ENCODE data around the gene DLD. TPM values are rescaled to one million over a fixed set of nuclear protein-coding genes. Genes with fewer than 3 reads are reported as not detected.

DLD gene
- total RNA-seq, 1 experiment from 2014 or later = 58.0 TPM

DNA sequence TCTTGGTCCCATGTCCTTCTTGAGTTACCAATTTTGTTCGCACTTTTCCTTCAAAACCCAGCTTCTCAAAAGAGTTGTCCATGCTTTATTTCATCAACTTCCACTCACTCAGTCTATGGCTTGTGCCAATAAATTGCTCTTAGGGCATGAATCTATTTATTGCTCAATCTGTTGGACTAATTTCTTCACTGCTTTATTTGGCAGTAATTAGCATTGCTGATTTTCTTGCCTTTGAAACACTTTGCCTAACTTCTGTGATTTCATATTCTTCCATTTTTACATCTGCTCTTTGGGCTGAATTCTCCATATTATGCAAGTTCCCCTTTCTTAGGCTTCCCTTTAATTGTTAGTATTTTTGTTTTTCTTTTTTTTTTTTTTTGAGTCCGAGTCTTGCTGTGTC, 16.8 kb downstream of the DLD start:
- intact Hi-C loops (cut with micrococcal nuclease; ENCODE audit: unreplicated experiment) = no loop called here
- H3K36me3 Mint-ChIP-seq (ENCODE audit: insufficient read depth, unreplicated experiment) = peaks cover 34% of the 10 kb centered on the region
- no peak overlapping the region for H3K27ac Mint-ChIP-seq (ENCODE audit: unreplicated experiment)

DNA sequence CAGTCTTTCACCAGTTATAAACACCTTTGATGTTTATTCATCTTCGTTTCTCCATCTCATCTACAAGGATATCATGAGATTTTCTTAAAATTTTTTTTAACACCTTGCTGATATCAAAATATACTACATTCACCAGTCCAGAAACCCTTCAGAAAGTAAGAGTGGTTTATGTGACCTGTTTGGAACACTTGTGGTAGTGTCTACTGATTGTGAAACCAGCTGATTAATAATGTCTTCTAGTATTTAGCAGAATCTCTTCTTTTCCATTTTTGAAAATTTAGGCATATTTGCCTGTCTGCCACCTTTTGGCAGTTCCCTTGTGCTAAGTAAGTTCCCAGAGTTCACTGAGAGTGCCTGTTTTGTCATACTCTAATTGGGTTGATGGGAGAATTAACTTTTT, 18.5 kb downstream of the DLD start:
- intact Hi-C loops (cut with micrococcal nuclease; ENCODE audit: unreplicated experiment) = no loop called here
- Mint-ChIP-seq H3K27me3 (ENCODE audit: unreplicated experiment) (no peaks in the 10 kb centered on the region), H3K4me3 (ENCODE audit: low read depth, unreplicated experiment) (no peak overlapping the region), H3K4me1 (ENCODE audit: low read depth, unreplicated experiment) (no peaks in the 10 kb centered on the region), H3K9me3 (ENCODE audit: low read depth, unreplicated experiment) (no peaks in the 10 kb centered on the region), H3K27ac (ENCODE audit: unreplicated experiment) (no peak overlapping the region), H3K36me3 (ENCODE audit: insufficient read depth, unreplicated experiment) (peaks cover 34% of the 10 kb centered on the region)
- CTCF ChIA-PET = interaction anchor here (0.8 kb wide), 1 partner anchor 107 kb away, joined by 3 read pairs; no protein-coding TSS in a partner anchor
- TF ChIP-seq, protein P1, sequence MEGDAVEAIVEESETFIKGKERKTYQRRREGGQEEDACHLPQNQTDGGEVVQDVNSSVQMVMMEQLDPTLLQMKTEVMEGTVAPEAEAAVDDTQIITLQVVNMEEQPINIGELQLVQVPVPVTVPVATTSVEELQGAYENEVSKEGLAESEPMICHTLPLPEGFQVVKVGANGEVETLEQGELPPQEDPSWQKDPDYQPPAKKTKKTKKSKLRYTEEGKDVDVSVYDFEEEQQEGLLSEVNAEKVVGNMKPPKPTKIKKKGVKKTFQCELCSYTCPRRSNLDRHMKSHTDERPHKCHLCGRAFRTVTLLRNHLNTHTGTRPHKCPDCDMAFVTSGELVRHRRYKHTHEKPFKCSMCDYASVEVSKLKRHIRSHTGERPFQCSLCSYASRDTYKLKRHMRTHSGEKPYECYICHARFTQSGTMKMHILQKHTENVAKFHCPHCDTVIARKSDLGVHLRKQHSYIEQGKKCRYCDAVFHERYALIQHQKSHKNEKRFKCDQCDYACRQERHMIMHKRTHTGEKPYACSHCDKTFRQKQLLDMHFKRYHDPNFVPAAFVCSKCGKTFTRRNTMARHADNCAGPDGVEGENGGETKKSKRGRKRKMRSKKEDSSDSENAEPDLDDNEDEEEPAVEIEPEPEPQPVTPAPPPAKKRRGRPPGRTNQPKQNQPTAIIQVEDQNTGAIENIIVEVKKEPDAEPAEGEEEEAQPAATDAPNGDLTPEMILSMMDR (IDR thresholded peaks at IDR 0.05; ENCODE audit: unreplicated experiment) = no peak
- no peak for DNase-seq
- BruUV-seq (replicated peaks) = no TSS peak

More for the DNA sequence above, 16.8 kb downstream of the DLD start:
- H3K9me3 Mint-ChIP-seq (ENCODE audit: low read depth, unreplicated experiment) = no peaks in the 10 kb centered on the region
- CTCF ChIA-PET = no interaction called here
- H3K4me1 Mint-ChIP-seq (ENCODE audit: low read depth, unreplicated experiment) = no peaks in the 10 kb centered on the region
- TF ChIP-seq, protein P1 (IDR thresholded peaks at IDR 0.05; ENCODE audit: unreplicated experiment) = no peak
- no peaks in the 10 kb centered on the region for H3K27me3 Mint-ChIP-seq (ENCODE audit: unreplicated experiment)
- no peak overlapping the region for H3K4me3 Mint-ChIP-seq (ENCODE audit: low read depth, unreplicated experiment)
- no peak for DNase-seq
- BruUV-seq (replicated peaks) = no TSS peak

DNA sequence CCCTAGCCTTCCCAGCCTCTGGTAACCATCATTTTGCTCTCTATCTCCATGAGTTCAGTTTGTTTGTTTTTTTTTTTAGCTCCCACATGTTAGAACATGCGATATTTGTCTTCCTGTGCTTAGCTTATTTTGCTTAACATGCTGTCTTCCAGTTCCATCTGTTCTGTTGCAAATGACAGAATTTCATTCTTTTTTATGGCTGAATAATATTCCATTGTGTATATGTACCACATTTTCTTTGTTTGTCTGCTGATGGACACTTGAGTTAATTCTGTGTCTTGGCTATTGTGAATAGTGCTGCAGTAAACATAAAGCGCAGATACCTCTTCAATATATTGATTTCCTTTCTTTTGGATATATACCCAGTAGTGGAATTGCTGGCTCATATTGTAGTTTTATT, 21.0 kb downstream of the DLD start:
- intact Hi-C loops (cut with micrococcal nuclease; ENCODE audit: unreplicated experiment) = no loop called here
- Mint-ChIP-seq H3K4me3 (ENCODE audit: low read depth, unreplicated experiment) (no peak overlapping the region), H3K9me3 (ENCODE audit: low read depth, unreplicated experiment) (no peaks in the 10 kb centered on the region), H3K27me3 (ENCODE audit: unreplicated experiment) (no peaks in the 10 kb centered on the region), H3K27ac (ENCODE audit: unreplicated experiment) (no peak overlapping the region), H3K36me3 (ENCODE audit: insufficient read depth, unreplicated experiment) (peaks cover 25% of the 10 kb centered on the region), H3K4me1 (ENCODE audit: low read depth, unreplicated experiment) (no peaks in the 10 kb centered on the region)
- DNase-seq = no peak
- BruUV-seq (replicated peaks) = no TSS peak
- TF ChIP-seq, protein P1 (IDR thresholded peaks at IDR 0.05; ENCODE audit: unreplicated experiment) = no peak
- CTCF ChIA-PET = no interaction called here

DNA sequence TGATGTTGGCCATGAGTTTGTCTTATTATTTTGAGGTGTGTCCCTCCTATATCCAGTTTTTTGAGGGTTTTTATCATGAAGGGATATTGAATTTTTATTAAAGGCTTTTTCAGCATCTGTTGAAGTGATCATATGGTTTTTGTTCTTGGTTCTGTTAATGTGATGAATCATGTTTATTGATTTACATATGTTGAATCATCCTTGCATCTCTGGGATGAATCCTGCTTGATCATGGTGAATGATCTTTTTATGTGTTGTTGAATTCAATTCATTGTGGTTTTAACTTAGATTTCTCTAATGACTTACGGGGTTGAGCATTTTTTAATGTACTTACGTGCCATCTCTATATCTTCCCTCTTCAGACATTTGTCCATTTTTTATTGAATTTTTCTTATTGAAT, 22.9 kb downstream of the DLD start:
- Mint-ChIP-seq H3K27ac (ENCODE audit: unreplicated experiment) (no peak overlapping the region), H3K36me3 (ENCODE audit: insufficient read depth, unreplicated experiment) (peaks cover 16% of the 10 kb centered on the region), H3K4me3 (ENCODE audit: low read depth, unreplicated experiment) (no peak overlapping the region), H3K4me1 (ENCODE audit: low read depth, unreplicated experiment) (no peaks in the 10 kb centered on the region), H3K9me3 (ENCODE audit: low read depth, unreplicated experiment) (no peaks in the 10 kb centered on the region), H3K27me3 (ENCODE audit: unreplicated experiment) (no peaks in the 10 kb centered on the region)
- CTCF ChIA-PET = no interaction called here
- intact Hi-C loops (cut with micrococcal nuclease; ENCODE audit: unreplicated experiment) = no loop called here
- BruUV-seq (replicated peaks) = no TSS peak
- no peak for DNase-seq
- TF ChIP-seq, protein P1 (IDR thresholded peaks at IDR 0.05; ENCODE audit: unreplicated experiment) = no peak
